Muscle layer of duodenum (tissue), 2 donors: ENCODE measurements around the gene ANXA2.
A peak's percentile ranks its signal among the peaks of the same experiment; 100 is the strongest.
"Not testable (repeated sequence)": the region's sequence is repeated elsewhere in the genome, so short reads cannot be mapped to it uniquely, and the experiment has no call there.

Source experiments
- H3K27ac ChIP-seq: one replicate; pipeline ENCODE4 v1.7.0; 2013; ENCODE audit warnings: mild to moderate bottlenecking, low read length
- H3K27me3 ChIP-seq: one replicate; pipeline ENCODE4 v1.7.0; 2013; ENCODE audit warnings: low read depth, mild to moderate bottlenecking, control low read depth, low read length
- H3K36me3 ChIP-seq, 2 donors: one replicate each; pipeline ENCODE4 v1.7.0; 2013; ENCODE audit warnings: low read length in 2 of 2, control low read depth in 1 of 2, mild to moderate bottlenecking in 1 of 2; ENCODE audit not compliant: insufficient read depth in 2 of 2, control insufficient read depth in 1 of 2
- H3K4me1 ChIP-seq, 2 donors: one replicate each; pipeline ENCODE4 v1.7.0; 2013; ENCODE audit warnings: low read length in 2 of 2, mild to moderate bottlenecking in 2 of 2, control low read depth in 1 of 2, moderate library complexity in 1 of 2; ENCODE audit not compliant: insufficient read depth in 2 of 2, control insufficient read depth in 1 of 2
- H3K4me3 ChIP-seq, 2 donors: one replicate each; pipeline ENCODE4 v1.7.0; 2013; ENCODE audit warnings: low read length in 2 of 2, low read depth in 1 of 2, mild to moderate bottlenecking in 1 of 2
- H3K9me3 ChIP-seq, 2 donors: one replicate each; pipeline ENCODE4 v1.7.0; 2013; ENCODE audit warnings: low read length in 2 of 2, control low read depth in 1 of 2, mild to moderate bottlenecking in 1 of 2; ENCODE audit not compliant: control insufficient read depth in 1 of 2
- donor health status: healthy.

ANXA2 gene

GRCh38 chr15:60408463-60408981 is 10.7 kb upstream of the ANXA2 start:
- no peak overlapping the region for H3K4me3 ChIP-seq
- peaks cover 0 to 4% of the 10 kb centered on the region in 2 donors for H3K4me1 ChIP-seq
- H3K27ac ChIP-seq: peak overlapping the region; percentile 21
- no peaks in the 10 kb centered on the region for H3K36me3 ChIP-seq
- H3K27me3 ChIP-seq: no peaks in the 10 kb centered on the region
- no peaks in the 10 kb centered on the region for H3K9me3 ChIP-seq

GRCh38 chr15:60407415-60407805 is 9.6 kb upstream of the ANXA2 start:
- no peaks in the 10 kb centered on the region for H3K27me3 ChIP-seq
- H3K27ac ChIP-seq: peak overlapping the region; percentile 3
- no peaks in the 10 kb centered on the region for H3K9me3 ChIP-seq
- no peaks in the 10 kb centered on the region for H3K36me3 ChIP-seq
- H3K4me3 ChIP-seq: no peak overlapping the region
- H3K4me1 ChIP-seq: no peaks in the 10 kb centered on the region

GRCh38 chr15:60406513-60407414 is 9.0 kb upstream of the ANXA2 start:
- Histone ChIP-seq H3K27ac (peak overlapping the region; percentile 3), H3K4me1 (no peaks in the 10 kb centered on the region), H3K4me3 (no peak overlapping the region), H3K36me3 (no peaks in the 10 kb centered on the region), H3K27me3 (no peaks in the 10 kb centered on the region), H3K9me3 (no peaks in the 10 kb centered on the region)

GRCh38 chr15:60405399-60405798 is 7.6 kb upstream of the ANXA2 start:
- Histone ChIP-seq H3K4me3 (no peak overlapping the region), H3K27ac (no peak overlapping the region), H3K9me3 (no peaks in the 10 kb centered on the region), H3K27me3 (no peaks in the 10 kb centered on the region), H3K4me1 (no peaks in the 10 kb centered on the region), H3K36me3 (no peaks in the 10 kb centered on the region)

- not testable (repeated sequence) for H3K36me3 ChIP-seq
These were observed 6.6 kb upstream of the ANXA2 start for GRCh38 chr15:60404351-60404750.

GRCh38 chr15:60400944-60401343 is 3.2 kb upstream of the ANXA2 start:
- Histone ChIP-seq H3K27ac (no peak overlapping the region), H3K27me3 (no peaks in the 10 kb centered on the region), H3K9me3 (no peaks in the 10 kb centered on the region), H3K4me3 (no peak overlapping the region), H3K36me3 (peaks cover 0 to 3% of the 10 kb centered on the region in 2 donors), H3K4me1 (peaks cover 0 to 3% of the 10 kb centered on the region in 2 donors)

More at GRCh38 chr15:60404351-60404750, 6.6 kb upstream of the ANXA2 start:
- H3K27me3 ChIP-seq, H3K27ac ChIP-seq, H3K9me3 ChIP-seq, H3K4me1 ChIP-seq, H3K4me3 ChIP-seq: not testable (repeated sequence)

- Histone ChIP-seq H3K27me3 (no peaks in the 10 kb centered on the region), H3K27ac (peak overlapping the region; percentile 64), H3K9me3 (no peaks in the 10 kb centered on the region), H3K4me1 (peaks cover 6 to 12% of the 10 kb centered on the region in 2 donors), H3K4me3 (no peak overlapping the region), H3K36me3 (peaks cover 7 to 8% of the 10 kb centered on the region in 2 donors)
These were observed 2.1 kb upstream of the ANXA2 start for GRCh38 chr15:60399931-60400330.

- Histone ChIP-seq H3K4me3 (no peak overlapping the region), H3K27ac (peak overlapping the region; percentile 64), H3K36me3 (peaks cover 7 to 8% of the 10 kb centered on the region in 2 donors), H3K9me3 (no peaks in the 10 kb centered on the region), H3K27me3 (no peaks in the 10 kb centered on the region), H3K4me1 (peaks cover 11 to 18% of the 10 kb centered on the region in 2 donors)
These were observed 1.6 kb upstream of the ANXA2 start for GRCh38 chr15:60399246-60399915.

GRCh38 chr15:60396958-60397771 is 621 bp downstream of the ANXA2 start:
- H3K4me1 ChIP-seq: peaks cover 26 to 37% of the 10 kb centered on the region in 2 donors
- no peaks in the 10 kb centered on the region for H3K9me3 ChIP-seq
- peak overlapping the region; percentile 99 for H3K27ac ChIP-seq
- H3K27me3 ChIP-seq: no peaks in the 10 kb centered on the region
- peak overlapping the region; percentile 66 to 73 for H3K4me3 ChIP-seq
- peaks cover 9 to 10% of the 10 kb centered on the region in 2 donors for H3K36me3 ChIP-seq

GRCh38 chr15:60396560-60396957 is 1.2 kb downstream of the ANXA2 start:
- Histone ChIP-seq H3K27me3 (no peaks in the 10 kb centered on the region), H3K4me1 (peaks cover 31 to 43% of the 10 kb centered on the region in 2 donors), H3K27ac (peak overlapping the region; percentile 99)

More at GRCh38 chr15:60396560-60396957, 1.2 kb downstream of the ANXA2 start:
- peak overlapping the region; percentile 66 to 73 for H3K4me3 ChIP-seq
- peaks cover 10 to 15% of the 10 kb centered on the region in 2 donors for H3K36me3 ChIP-seq
- H3K9me3 ChIP-seq: no peaks in the 10 kb centered on the region
